ENCODE results near the gene SHROOM4. TPM values are rescaled to one million over a fixed set of nuclear protein-coding genes. Genes with fewer than 3 reads are reported as not detected.

Gene SHROOM4
- total RNA-seq, 1 donor from 2014 or later: 33.2 TPM

GRCh38 chrX:50769389-50770063 lies 44.5 kb downstream of the SHROOM4 start:
- no peaks in the 10 kb centered on the region for H3K27me3 ChIP-seq (ENCODE audit: low read depth)
- no peaks in the 10 kb centered on the region for H3K36me3 ChIP-seq
- no peak overlapping the region for H3K4me3 ChIP-seq
- intact Hi-C loops (cut with DNase I): no loop called here
- peak overlapping the region; percentile 58 for H3K27ac ChIP-seq
- DNase-seq (no peak), ATAC-seq (peak; percentile 80 to 92)
- H3K4me1 ChIP-seq: no peaks in the 10 kb centered on the region
- no peak for TF ChIP-seq CTCF (IDR thresholded peaks at IDR 0.05)
- no peaks in the 10 kb centered on the region for H3K9me3 ChIP-seq

GRCh38 chrX:50768801-50769200 lies 45.2 kb downstream of the SHROOM4 start:
- no peaks in the 10 kb centered on the region for H3K36me3 ChIP-seq
- intact Hi-C loops (cut with DNase I): no loop called here
- peak overlapping the region; percentile 58 for H3K27ac ChIP-seq
- no peak overlapping the region for H3K4me3 ChIP-seq
- no peak for TF ChIP-seq CTCF (IDR thresholded peaks at IDR 0.05)
- H3K9me3 ChIP-seq: no peaks in the 10 kb centered on the region
- no peaks in the 10 kb centered on the region for H3K4me1 ChIP-seq
- DNase-seq (no peak), ATAC-seq (no peak)
- H3K27me3 ChIP-seq (ENCODE audit: low read depth): no peaks in the 10 kb centered on the region

GRCh38 chrX:50765986-50766385 lies 48.0 kb downstream of the SHROOM4 start:
- ATAC-seq (no peak), DNase-seq (no peak)
- Histone ChIP-seq H3K4me3 (no peak overlapping the region), H3K27ac (no peak overlapping the region), H3K36me3 (no peaks in the 10 kb centered on the region), H3K27me3 (ENCODE audit: low read depth) (no peaks in the 10 kb centered on the region), H3K4me1 (no peaks in the 10 kb centered on the region), H3K9me3 (no peaks in the 10 kb centered on the region)
- TF ChIP-seq CTCF (IDR thresholded peaks at IDR 0.05): no peak
- intact Hi-C loops (cut with DNase I): no loop called here

- H3K4me3 ChIP-seq: no peak overlapping the region
- no peaks in the 10 kb centered on the region for H3K36me3 ChIP-seq
- H3K4me1 ChIP-seq: no peaks in the 10 kb centered on the region
- DNase-seq (no peak), ATAC-seq (no peak)
- H3K9me3 ChIP-seq: no peaks in the 10 kb centered on the region
- intact Hi-C loops (cut with DNase I): no loop called here
- no peaks in the 10 kb centered on the region for H3K27me3 ChIP-seq (ENCODE audit: low read depth)
- no peak overlapping the region for H3K27ac ChIP-seq
- no peak for TF ChIP-seq CTCF (IDR thresholded peaks at IDR 0.05)
Measured at GRCh38 chrX:50762578-50762977, 51.4 kb downstream of the SHROOM4 start.

- DNase-seq: no peak
- Histone ChIP-seq H3K27me3 (ENCODE audit: low read depth) (no peaks in the 10 kb centered on the region), H3K4me3 (no peak overlapping the region), H3K4me1 (no peaks in the 10 kb centered on the region), H3K36me3 (no peaks in the 10 kb centered on the region), H3K9me3 (no peaks in the 10 kb centered on the region), H3K27ac (no peak overlapping the region)
- intact Hi-C loops (cut with DNase I): loop anchor here (10.0 kb wide), 1 partner anchor 139 kb away; no protein-coding TSS in a partner anchor
- TF ChIP-seq CTCF (IDR thresholded peaks at IDR 0.05): no peak
- no peak for ATAC-seq
Measured at GRCh38 chrX:50756276-50756675, 57.7 kb downstream of the SHROOM4 start.

All from lower lobe of right lung (tissue), 2 donors.